ENCODE results near the gene LMBR1.

Gene LMBR1

DNA sequence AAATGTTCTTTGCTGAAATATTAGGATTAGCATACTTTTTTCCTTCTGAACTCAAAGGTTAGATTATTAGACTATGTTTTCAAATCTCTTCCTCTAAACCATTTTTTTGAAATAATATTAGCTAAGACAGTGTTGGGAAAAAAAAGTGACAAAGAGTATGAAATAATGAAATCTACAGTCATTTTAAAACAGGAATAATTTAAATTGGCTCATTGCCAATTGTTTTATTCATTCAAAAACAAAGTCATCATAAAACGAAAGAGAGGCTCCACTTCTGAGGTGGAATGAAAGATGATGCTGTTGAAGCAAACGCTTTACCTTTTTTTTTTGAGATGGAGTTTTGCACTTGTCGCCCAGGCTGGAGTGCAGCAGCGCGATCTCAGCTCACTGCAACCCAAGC lies 201.2 kb downstream of the LMBR1 start:
- FAIRE-seq: no peak
- DNase-seq (ENCODE audit: insufficient read length, low spot score): no peak
- TF ChIP-seq SPI1 (IDR thresholded peaks at IDR 0.05; ENCODE audit: low read depth, low read length): no peak
- no peak for TF ChIP-seq TAF1 (IDR thresholded peaks at IDR 0.05; ENCODE audit: low read depth, low read length)
- TF ChIP-seq POLR2AphosphoS5 (IDR thresholded peaks at IDR 0.05; ENCODE audit: low read depth, low read length): no peak
- TF ChIP-seq POLR2A (IDR thresholded peaks at IDR 0.05; ENCODE audit: low read depth, low read length): no peak
- TF ChIP-seq POU2F2 (IDR thresholded peaks at IDR 0.05; ENCODE audit: low read depth, low read length): no peak
- no peak for TF ChIP-seq PAX5 (IDR thresholded peaks at IDR 0.05; ENCODE audit: insufficient read depth, low read length, severe bottlenecking)

DNA sequence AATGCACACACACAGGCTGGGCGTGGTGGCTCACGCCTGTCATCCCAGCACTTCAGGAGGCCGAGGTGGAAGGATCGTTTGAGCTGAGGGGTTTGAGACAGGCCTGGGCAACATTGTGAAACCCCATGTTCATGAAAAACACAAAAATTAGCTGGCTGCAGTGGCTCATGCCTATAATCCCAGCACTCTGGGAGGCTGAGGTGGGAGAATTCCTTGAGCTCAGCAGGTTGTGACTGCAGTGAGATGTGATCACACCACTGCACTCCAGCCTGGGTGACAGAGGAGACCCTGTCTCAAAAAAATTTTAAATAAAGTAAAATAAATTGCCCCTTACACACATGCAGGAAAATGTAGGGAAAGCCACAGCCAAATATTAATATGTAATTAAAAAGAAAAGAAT lies 208.3 kb downstream of the LMBR1 start:
- TF ChIP-seq POU2F2 (IDR thresholded peaks at IDR 0.05; ENCODE audit: low read depth, low read length) (no peak), TAF1 (IDR thresholded peaks at IDR 0.05; ENCODE audit: low read depth, low read length) (no peak), POLR2A (IDR thresholded peaks at IDR 0.05; ENCODE audit: low read depth, low read length) (no peak), POLR2AphosphoS5 (IDR thresholded peaks at IDR 0.05; ENCODE audit: low read depth, low read length) (no peak), SPI1 (IDR thresholded peaks at IDR 0.05; ENCODE audit: low read depth, low read length) (no peak), PAX5 (IDR thresholded peaks at IDR 0.05; ENCODE audit: insufficient read depth, low read length, severe bottlenecking) (no peak)
- DNase-seq (ENCODE audit: insufficient read length, low spot score) (no peak), FAIRE-seq (no peak)

DNA sequence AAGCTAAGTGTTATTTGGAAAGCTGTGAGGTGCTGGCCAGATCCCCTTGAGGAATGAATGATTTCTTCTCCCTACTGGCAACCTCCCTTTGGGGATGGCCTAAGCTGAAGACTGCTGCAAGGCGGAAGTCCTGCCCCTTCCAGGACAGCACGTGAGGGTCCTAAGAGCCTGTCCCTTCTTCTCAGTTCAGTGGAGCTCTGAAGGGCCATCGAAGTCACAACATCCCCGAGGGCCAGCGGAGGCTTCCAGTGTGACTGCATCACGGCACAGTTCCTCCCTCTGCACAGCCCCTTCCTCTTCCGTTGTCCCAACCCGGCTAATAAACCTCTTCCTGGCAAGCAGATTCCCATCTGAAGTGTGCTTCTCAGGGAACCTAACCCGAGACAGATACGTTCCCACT lies 208.7 kb downstream of the LMBR1 start:
- DNase-seq (ENCODE audit: insufficient read length, low spot score) (no peak), FAIRE-seq (no peak)
- TF ChIP-seq PAX5 (IDR thresholded peaks at IDR 0.05; ENCODE audit: insufficient read depth, low read length, severe bottlenecking) (no peak), SPI1 (IDR thresholded peaks at IDR 0.05; ENCODE audit: low read depth, low read length) (no peak), POLR2AphosphoS5 (IDR thresholded peaks at IDR 0.05; ENCODE audit: low read depth, low read length) (no peak), POU2F2 (IDR thresholded peaks at IDR 0.05; ENCODE audit: low read depth, low read length) (no peak), TAF1 (IDR thresholded peaks at IDR 0.05; ENCODE audit: low read depth, low read length) (no peak), POLR2A (IDR thresholded peaks at IDR 0.05; ENCODE audit: low read depth, low read length) (no peak)

DNA sequence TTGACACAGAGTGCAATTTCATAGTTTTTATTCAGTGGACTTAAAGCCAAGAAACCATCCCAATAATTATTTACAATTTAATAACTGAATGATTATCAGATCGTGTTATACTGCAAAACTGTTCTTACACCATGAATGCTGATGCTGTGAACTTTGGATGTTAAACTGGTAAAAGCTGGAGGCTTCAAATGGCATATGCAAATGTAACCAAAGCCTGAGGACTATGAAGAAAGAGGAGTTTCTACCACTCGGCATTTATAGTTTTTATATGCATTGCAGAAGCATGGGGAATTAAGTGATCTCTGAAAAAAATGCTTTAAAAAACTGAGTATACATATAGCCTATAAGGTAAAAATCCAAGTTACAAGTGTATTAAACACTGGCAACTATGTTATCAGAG lies 210.1 kb downstream of the LMBR1 start:
- TF ChIP-seq PAX5 (IDR thresholded peaks at IDR 0.05; ENCODE audit: insufficient read depth, low read length, severe bottlenecking): no peak
- DNase-seq (ENCODE audit: insufficient read length, low spot score): no peak
- no peak for FAIRE-seq

DNA sequence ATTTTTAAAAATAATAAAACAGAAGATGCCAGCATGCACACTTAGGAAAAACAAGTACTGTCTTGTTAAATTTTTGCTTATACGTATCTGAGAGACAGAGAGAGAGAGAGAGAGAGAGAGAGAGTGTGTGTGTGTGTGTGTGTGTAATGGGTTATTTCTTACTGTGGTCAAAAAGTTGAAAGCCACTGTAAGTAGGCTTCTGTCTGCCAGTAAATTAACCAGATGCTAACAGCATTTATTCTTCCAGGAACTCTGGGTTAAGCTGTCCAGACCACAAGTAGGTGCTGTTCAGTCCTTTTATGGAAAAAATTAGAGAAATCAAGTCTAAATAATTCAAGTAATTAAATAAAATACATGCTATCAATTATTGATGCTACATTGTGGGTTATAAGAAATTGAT lies 212.7 kb downstream of the LMBR1 start:
- no peak for DNase-seq (ENCODE audit: insufficient read length, low spot score)
- FAIRE-seq: no peak
- TF ChIP-seq TAF1 (IDR thresholded peaks at IDR 0.05; ENCODE audit: low read depth, low read length) (no peak), SPI1 (IDR thresholded peaks at IDR 0.05; ENCODE audit: low read depth, low read length) (no peak), PAX5 (IDR thresholded peaks at IDR 0.05; ENCODE audit: insufficient read depth, low read length, severe bottlenecking) (no peak), POLR2AphosphoS5 (IDR thresholded peaks at IDR 0.05; ENCODE audit: low read depth, low read length) (no peak), POU2F2 (IDR thresholded peaks at IDR 0.05; ENCODE audit: low read depth, low read length) (no peak), POLR2A (IDR thresholded peaks at IDR 0.05; ENCODE audit: low read depth, low read length) (no peak)

DNA sequence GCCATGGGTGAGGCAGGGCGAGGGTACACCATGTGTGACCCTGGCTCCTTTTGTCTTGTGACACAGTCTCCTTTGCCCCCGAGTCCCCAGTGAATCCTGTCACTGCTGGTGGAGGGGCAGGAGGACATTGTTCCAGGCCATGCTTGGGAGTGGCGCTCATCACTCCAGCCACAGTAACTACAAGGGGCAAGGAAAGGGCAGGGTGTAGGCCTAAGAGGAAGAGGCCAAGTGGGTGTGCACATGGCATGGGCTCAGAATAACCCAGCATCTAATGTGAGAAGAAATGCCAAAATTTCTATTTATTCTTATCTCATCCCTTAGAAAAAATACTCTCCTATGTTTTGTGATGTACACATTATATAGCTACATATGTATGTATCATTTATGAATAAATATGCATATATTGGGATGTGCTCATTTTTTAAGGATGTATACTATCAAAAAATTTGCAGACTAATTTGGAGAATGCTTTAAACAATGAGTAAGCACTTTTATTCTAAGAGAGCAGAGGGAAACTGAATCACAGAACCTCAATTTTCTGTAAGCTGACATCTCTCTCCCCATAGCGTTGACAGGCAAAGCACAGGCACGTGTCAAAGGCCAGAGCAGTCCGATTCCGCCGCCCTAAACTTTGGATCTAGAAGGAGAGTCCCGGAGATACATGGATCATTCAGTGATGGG lies 215.5 kb downstream of the LMBR1 start:
- DNase-seq (ENCODE audit: insufficient read length, low spot score) (no peak), FAIRE-seq (no peak)
- TF ChIP-seq POLR2AphosphoS5 (IDR thresholded peaks at IDR 0.05; ENCODE audit: low read depth, low read length) (no peak), POU2F2 (IDR thresholded peaks at IDR 0.05; ENCODE audit: low read depth, low read length) (no peak), SPI1 (IDR thresholded peaks at IDR 0.05; ENCODE audit: low read depth, low read length) (no peak), PAX5 (IDR thresholded peaks at IDR 0.05; ENCODE audit: insufficient read depth, low read length, severe bottlenecking) (no peak), TAF1 (IDR thresholded peaks at IDR 0.05; ENCODE audit: low read depth, low read length) (no peak), POLR2A (IDR thresholded peaks at IDR 0.05; ENCODE audit: low read depth, low read length) (no peak)

DNA sequence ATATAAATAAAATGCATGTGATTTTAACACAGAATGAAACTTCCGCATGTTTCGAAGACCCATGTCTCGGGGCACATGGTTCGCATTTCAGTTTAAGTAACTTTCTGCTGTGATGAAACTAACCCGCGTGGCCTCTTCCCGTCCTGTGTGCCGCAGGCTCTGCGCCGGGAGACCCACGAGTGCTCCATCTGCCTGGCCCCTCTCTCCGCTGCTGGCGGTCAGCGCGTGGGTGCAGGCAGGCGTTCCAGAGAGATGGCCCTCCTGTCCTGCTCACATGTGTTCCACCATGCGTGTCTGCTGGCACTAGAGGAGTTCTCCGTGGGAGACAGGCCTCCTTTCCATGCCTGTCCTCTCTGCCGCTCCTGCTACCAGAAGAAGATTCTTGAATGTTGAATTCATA lies 216.7 kb downstream of the LMBR1 start:
- TF ChIP-seq TAF1 (IDR thresholded peaks at IDR 0.05; ENCODE audit: low read depth, low read length) (no peak), POLR2A (IDR thresholded peaks at IDR 0.05; ENCODE audit: low read depth, low read length) (no peak), SPI1 (IDR thresholded peaks at IDR 0.05; ENCODE audit: low read depth, low read length) (no peak), POLR2AphosphoS5 (IDR thresholded peaks at IDR 0.05; ENCODE audit: low read depth, low read length) (no peak), POU2F2 (IDR thresholded peaks at IDR 0.05; ENCODE audit: low read depth, low read length) (no peak), PAX5 (IDR thresholded peaks at IDR 0.05; ENCODE audit: insufficient read depth, low read length, severe bottlenecking) (no peak)
- FAIRE-seq (no peak), DNase-seq (ENCODE audit: insufficient read length, low spot score) (no peak)

DNA sequence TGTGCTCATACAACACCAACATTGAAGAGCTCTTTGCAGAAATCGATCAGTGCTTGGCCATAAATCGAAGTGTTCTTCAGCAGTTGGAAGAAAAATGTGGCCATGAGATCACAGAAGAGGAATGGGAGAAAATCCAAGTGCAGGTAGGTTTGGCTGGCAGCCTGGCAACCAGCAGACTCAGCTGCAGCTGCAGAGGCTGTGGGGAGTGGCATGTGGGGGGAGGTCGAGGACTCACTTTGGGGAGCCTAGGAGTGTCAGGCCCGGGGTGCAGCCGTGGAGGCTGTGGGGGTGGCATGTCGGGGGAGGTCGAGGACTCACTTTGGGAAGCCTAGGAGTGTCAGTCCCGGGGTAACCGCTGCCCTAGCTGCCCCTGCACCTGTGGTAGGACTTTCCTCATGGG lies 217.3 kb downstream of the LMBR1 start:
- FAIRE-seq (no peak), DNase-seq (ENCODE audit: insufficient read length, low spot score) (no peak)
- no peak for TF ChIP-seq POLR2AphosphoS5 (IDR thresholded peaks at IDR 0.05; ENCODE audit: low read depth, low read length)
- TF ChIP-seq POLR2A (IDR thresholded peaks at IDR 0.05; ENCODE audit: low read depth, low read length): no peak
- no peak for TF ChIP-seq TAF1 (IDR thresholded peaks at IDR 0.05; ENCODE audit: low read depth, low read length)
- TF ChIP-seq PAX5 (IDR thresholded peaks at IDR 0.05; ENCODE audit: insufficient read depth, low read length, severe bottlenecking): no peak
- no peak for TF ChIP-seq POU2F2 (IDR thresholded peaks at IDR 0.05; ENCODE audit: low read depth, low read length)

DNA sequence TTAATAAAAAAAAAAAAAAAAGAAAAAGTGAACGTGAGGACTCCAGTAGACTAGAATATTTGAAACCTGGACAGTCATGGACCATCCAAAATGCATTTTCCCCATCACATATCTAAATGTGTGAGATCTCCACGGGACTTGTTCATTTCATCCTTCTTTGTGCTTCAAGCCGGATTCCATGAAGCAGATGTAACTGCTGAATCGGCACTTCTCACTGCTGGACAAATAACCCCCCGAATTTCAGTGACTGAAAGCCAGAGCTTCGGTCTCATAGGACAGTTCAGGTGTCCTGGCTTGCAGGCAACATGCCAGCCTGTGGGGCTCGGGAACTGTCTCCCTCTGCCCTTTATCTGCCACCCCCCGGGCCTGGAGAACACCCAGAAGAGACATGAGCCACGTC lies 219.1 kb downstream of the LMBR1 start:
- DNase-seq (ENCODE audit: insufficient read length, low spot score) (no peak), FAIRE-seq (no peak)
- TF ChIP-seq POU2F2 (IDR thresholded peaks at IDR 0.05; ENCODE audit: low read depth, low read length): no peak
- TF ChIP-seq TAF1 (IDR thresholded peaks at IDR 0.05; ENCODE audit: low read depth, low read length): no peak
- TF ChIP-seq SPI1 (IDR thresholded peaks at IDR 0.05; ENCODE audit: low read depth, low read length): no peak
- no peak for TF ChIP-seq POLR2AphosphoS5 (IDR thresholded peaks at IDR 0.05; ENCODE audit: low read depth, low read length)
- TF ChIP-seq PAX5 (IDR thresholded peaks at IDR 0.05; ENCODE audit: insufficient read depth, low read length, severe bottlenecking): no peak
- TF ChIP-seq POLR2A (IDR thresholded peaks at IDR 0.05; ENCODE audit: low read depth, low read length): no peak

DNA sequence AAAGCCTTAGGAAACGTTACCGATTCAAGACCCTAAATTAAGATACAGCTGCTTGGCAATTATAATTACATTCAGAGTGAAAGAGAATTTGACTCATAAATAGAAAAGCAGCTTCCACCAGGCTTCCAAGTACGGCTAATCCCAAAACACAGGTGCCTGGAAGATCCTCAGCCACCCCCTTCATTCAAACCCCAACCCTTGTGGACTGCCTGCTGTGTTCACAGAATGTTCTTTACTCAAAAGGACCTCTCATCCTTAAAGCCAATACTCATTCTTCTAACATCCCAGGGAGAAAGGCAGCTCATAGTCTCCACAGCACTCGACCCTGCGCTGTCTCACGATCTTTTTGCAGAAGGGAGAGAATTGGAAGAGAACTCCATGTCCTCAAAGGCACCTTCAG lies 219.5 kb downstream of the LMBR1 start:
- FAIRE-seq (no peak), DNase-seq (ENCODE audit: insufficient read length, low spot score) (no peak)
- TF ChIP-seq PAX5 (IDR thresholded peaks at IDR 0.05; ENCODE audit: insufficient read depth, low read length, severe bottlenecking) (no peak), POU2F2 (IDR thresholded peaks at IDR 0.05; ENCODE audit: low read depth, low read length) (no peak), POLR2AphosphoS5 (IDR thresholded peaks at IDR 0.05; ENCODE audit: low read depth, low read length) (no peak), SPI1 (IDR thresholded peaks at IDR 0.05; ENCODE audit: low read depth, low read length) (no peak), TAF1 (IDR thresholded peaks at IDR 0.05; ENCODE audit: low read depth, low read length) (no peak), POLR2A (IDR thresholded peaks at IDR 0.05; ENCODE audit: low read depth, low read length) (no peak)

Data from GM12891 (cell line).